Measurements from ENCODE around the gene SERPINB6. TPM values are rescaled to one million over a fixed set of nuclear protein-coding genes. Genes with fewer than 3 reads are reported as not detected.
A peak's percentile ranks its signal among the peaks of the same experiment; 100 is the strongest.
"Not testable (repeated sequence)": the region's sequence is repeated elsewhere in the genome, so short reads cannot be mapped to it uniquely, and the experiment has no call there.

The SERPINB6 gene
- total RNA-seq, 3 donors from 2014 or later (not counting 1 experiment from before 2014, with no cell fraction given): 120 to 135 (median 129) TPM

DNA sequence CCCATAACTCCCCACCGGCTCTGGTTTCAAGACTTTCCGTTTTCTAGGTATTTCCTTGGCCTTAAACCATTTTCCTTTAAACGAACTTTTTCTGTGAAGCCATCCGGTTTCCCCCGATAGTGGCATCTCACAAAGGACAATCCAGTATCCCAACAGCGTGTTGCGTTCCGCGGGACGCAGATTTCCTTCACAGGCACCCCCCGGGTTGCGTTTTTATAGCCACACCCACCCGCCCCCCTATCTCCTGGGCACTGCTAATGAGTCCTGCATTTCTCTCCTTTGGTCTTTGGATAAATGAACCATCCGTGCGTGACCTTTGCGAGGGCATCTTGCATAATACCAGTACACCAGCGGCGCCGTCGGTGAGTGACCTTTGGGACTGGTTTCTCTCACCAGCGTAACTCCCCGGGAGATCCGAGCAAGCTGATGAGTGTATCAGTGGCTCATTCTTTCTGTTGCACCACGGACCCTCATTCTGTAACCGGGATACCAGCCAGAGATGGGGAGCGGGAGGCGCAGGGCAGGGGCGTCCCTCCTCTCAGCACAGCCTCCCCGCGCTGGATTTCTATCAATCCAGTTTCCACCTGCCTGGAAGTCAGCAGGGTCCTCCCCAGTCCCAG lies 27.7 kb upstream of the SERPINB6 start:
- H3K4me1 Mint-ChIP-seq: peaks cover 21 to 37% of the 10 kb centered on the region in 2 donors
- Histone ChIP-seq H3K4me3 (ENCODE audit: low read length) (peak overlapping the region; percentile 66), H3K36me3 (ENCODE audit: control insufficient read depth, insufficient read depth, low read length) (no peaks in the 10 kb centered on the region), H3K27me3 (ENCODE audit: control insufficient read depth, insufficient read depth, low read length) (no peaks in the 10 kb centered on the region), H3K4me1 (ENCODE audit: control insufficient read depth, insufficient read depth, low read length) (peaks cover 23% of the 10 kb centered on the region), H3K27ac (ENCODE audit: low read length) (peak overlapping the region; percentile 47), H3K9me3 (ENCODE audit: control insufficient read depth, insufficient read depth, low read length) (no peaks in the 10 kb centered on the region)
- DNase-seq: no peak
- H3K36me3 Mint-ChIP-seq: no peaks in the 10 kb centered on the region
- peak overlapping the region; percentile 88 for H3K4me3 Mint-ChIP-seq
- no peaks in the 10 kb centered on the region for H3K27me3 Mint-ChIP-seq (ENCODE audit: low read depth in 2 of 2)
- under 1% methylated on average over 30 of the region's 30 CpGs for WGBS (ENCODE audit: insufficient coverage)
- intact Hi-C loops (cut with micrococcal nuclease): loop anchor here (1.0 to 5.0 kb wide), 4 partner anchors 25 to 253 kb away; partner anchors contain the start of gene BPHL
- TF ChIP-seq, protein P1, sequence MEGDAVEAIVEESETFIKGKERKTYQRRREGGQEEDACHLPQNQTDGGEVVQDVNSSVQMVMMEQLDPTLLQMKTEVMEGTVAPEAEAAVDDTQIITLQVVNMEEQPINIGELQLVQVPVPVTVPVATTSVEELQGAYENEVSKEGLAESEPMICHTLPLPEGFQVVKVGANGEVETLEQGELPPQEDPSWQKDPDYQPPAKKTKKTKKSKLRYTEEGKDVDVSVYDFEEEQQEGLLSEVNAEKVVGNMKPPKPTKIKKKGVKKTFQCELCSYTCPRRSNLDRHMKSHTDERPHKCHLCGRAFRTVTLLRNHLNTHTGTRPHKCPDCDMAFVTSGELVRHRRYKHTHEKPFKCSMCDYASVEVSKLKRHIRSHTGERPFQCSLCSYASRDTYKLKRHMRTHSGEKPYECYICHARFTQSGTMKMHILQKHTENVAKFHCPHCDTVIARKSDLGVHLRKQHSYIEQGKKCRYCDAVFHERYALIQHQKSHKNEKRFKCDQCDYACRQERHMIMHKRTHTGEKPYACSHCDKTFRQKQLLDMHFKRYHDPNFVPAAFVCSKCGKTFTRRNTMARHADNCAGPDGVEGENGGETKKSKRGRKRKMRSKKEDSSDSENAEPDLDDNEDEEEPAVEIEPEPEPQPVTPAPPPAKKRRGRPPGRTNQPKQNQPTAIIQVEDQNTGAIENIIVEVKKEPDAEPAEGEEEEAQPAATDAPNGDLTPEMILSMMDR (IDR thresholded peaks at IDR 0.05): no peak
- H3K27ac Mint-ChIP-seq: peak overlapping the region; percentile 74 to 86
- peak; percentile 1 to 33 (median 15) for ATAC-seq
- H3K9me3 Mint-ChIP-seq: no peaks in the 10 kb centered on the region

DNA sequence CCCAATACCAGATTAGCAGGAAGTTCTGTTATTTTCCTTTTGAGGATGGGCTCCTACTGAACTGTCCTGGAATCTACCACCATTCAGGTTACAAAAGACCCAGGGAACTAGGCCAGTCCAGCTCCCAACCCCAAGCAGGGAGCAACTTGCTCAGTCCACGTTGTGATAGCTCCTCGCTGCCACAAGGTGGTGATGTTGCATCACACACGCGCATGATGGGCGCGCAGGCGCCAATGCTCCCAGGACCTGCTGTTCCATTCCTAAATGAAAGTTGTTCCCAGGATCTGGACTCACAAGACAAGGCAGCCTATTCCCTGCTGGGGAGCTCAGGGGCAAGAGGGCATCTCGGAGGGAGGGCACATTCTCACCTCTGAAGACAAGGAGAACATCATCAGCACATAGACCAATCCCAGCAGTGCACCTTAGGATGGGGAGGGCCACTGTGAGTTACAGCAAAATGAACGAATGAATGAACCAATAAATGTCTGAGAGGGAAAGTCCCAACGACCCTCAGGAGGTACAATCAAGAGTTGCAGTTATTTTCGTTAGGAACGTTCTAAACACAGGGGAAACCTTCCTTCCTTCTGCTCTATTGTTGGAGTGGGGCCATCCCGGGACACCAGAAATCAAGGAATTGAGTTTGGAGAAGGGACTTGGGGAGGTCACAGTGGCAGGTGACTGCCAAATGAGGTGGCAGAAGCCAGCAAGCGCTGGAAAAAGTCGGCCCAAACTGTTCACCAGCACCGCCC lies 27.1 kb upstream of the SERPINB6 start:
- H3K27ac Mint-ChIP-seq: peak overlapping the region; percentile 74 to 86
- 0% methylated on average over 8 of the region's 16 CpGs for WGBS (ENCODE audit: insufficient coverage)
- DNase-seq: peak; percentile 52 to 77
- H3K4me3 Mint-ChIP-seq: peak overlapping the region; percentile 88
- not testable (repeated sequence) for H3K36me3 Mint-ChIP-seq; H3K27me3 Mint-ChIP-seq (ENCODE audit: low read depth in 2 of 2); H3K36me3 ChIP-seq (ENCODE audit: control insufficient read depth, insufficient read depth, low read length); H3K9me3 ChIP-seq (ENCODE audit: control insufficient read depth, insufficient read depth, low read length); H3K9me3 Mint-ChIP-seq; H3K27me3 ChIP-seq (ENCODE audit: control insufficient read depth, insufficient read depth, low read length)
- H3K4me1 Mint-ChIP-seq: peaks cover 21 to 37% of the 10 kb centered on the region in 2 donors
- TF ChIP-seq, protein P1 (IDR thresholded peaks at IDR 0.05): peak; percentile 61
- H3K4me1 ChIP-seq (ENCODE audit: control insufficient read depth, insufficient read depth, low read length): peaks cover 23% of the 10 kb centered on the region
- intact Hi-C loops (cut with micrococcal nuclease): loop anchor here (5.0 kb wide), 2 partner anchors 119 to 254 kb away; partner anchors contain the start of gene BPHL
- H3K4me3 ChIP-seq (ENCODE audit: low read length): peak overlapping the region; percentile 66
- H3K27ac ChIP-seq (ENCODE audit: low read length): peak overlapping the region; percentile 47
- peak; percentile 52 to 65 (median 56) for ATAC-seq

DNA sequence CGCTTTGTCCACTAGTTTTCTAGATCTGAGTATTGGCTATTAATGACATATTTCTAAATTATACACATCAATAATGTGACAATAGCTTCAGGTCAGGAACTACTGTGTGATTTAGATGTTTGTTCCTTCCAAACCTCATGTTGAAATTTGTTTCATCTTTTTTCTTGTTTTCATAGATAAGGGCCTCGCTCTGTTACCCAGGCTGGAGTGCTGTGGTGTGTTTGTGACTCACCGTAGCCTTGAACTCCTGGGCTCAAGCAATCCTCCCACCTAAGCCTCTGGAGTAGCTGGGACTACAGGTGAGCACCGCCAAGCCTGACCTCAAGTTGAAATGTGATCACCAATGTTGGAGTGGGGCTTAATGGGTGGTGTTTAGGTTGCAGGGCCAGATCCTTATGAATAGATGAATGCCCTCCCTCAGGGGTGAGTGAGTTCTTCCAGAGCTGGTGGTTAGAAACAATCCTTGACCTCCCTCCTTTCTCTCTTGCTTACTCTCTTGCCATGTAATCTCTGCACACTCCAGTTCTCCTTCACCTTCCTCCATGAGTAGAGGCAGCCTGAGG lies 22.5 kb upstream of the SERPINB6 start:
- H3K9me3 Mint-ChIP-seq: no peaks in the 10 kb centered on the region
- TF ChIP-seq, protein P1 (IDR thresholded peaks at IDR 0.05): no peak
- DNase-seq: no peak
- intact Hi-C loops (cut with micrococcal nuclease): no loop called here
- H3K27me3 Mint-ChIP-seq (ENCODE audit: low read depth in 2 of 2): no peaks in the 10 kb centered on the region
- Histone ChIP-seq H3K27ac (ENCODE audit: low read length) (no peak overlapping the region), H3K4me1 (ENCODE audit: control insufficient read depth, insufficient read depth, low read length) (peaks cover 14% of the 10 kb centered on the region), H3K4me3 (ENCODE audit: low read length) (no peak overlapping the region), H3K36me3 (ENCODE audit: control insufficient read depth, insufficient read depth, low read length) (no peaks in the 10 kb centered on the region), H3K9me3 (ENCODE audit: control insufficient read depth, insufficient read depth, low read length) (no peaks in the 10 kb centered on the region), H3K27me3 (ENCODE audit: control insufficient read depth, insufficient read depth, low read length) (no peaks in the 10 kb centered on the region)
- peaks cover 14 to 24% of the 10 kb centered on the region in 2 donors for H3K4me1 Mint-ChIP-seq
- H3K27ac Mint-ChIP-seq: no peak overlapping the region
- no peak for ATAC-seq
- no peak overlapping the region for H3K4me3 Mint-ChIP-seq
- 93% methylated on average over 3 of the region's 4 CpGs for WGBS (ENCODE audit: insufficient coverage)
- no peaks in the 10 kb centered on the region for H3K36me3 Mint-ChIP-seq
